Forelimb muscle (tissue), 1 donor: Measurements from ENCODE around the gene PIGL. TPM values are rescaled to one million over a fixed set of nuclear protein-coding genes. Genes with fewer than 3 reads are reported as not detected.
A peak's percentile ranks its signal among the peaks of the same experiment; 100 is the strongest.
"Not testable (repeated sequence)": the region's sequence is repeated elsewhere in the genome, so short reads cannot be mapped to it uniquely, and the experiment has no call there.

Experiments
- DNase-seq: peaks from one replicate; pipeline ENCODE4 v3.0.0-alpha.2; 2013; ENCODE audit warnings: low read depth
- polyA plus RNA-seq: library from polyadenylated mRNA; unstranded; fragments of 120-200 nt; gene quantifications from one replicate; pipeline ENCODE4 v1.2.1, GENCODE V29; 2013; ENCODE audit not compliant: insufficient read length

Gene PIGL
- polyA plus RNA-seq = 15.2 TPM

DNA sequence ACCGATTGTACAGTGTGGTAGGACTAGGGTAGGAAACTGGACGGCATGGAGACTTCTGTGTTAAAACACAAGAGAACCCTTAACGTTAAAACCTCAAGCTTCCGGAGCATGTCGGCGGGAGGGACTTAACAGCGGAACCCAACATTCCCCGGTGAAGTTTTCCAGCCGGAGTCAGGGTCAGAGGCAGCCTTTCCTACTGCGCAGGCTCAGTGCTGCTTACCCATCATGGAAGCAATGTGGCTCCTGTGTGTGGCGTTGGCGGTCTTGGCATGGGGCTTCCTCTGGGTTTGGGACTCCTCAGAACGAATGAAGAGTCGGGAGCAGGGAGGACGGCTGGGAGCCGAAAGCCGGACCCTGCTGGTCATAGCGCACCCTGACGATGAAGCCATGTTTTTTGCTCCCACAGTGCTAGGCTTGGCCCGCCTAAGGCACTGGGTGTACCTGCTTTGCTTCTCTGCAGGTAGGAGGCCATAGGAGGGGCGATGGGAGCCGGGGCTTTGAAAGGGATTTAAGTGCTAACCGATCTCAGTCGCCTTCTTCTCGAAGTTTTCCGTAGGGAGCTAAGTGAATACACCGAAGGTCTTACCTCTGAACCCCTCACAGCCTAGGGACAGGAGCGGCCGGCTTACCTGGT is at the start of gene PIGL:
TSS of gene PIGL (plus strand) at position 209 of the 634 bp plus-strand sequence. CDS start at position 226, 17 bp downstream.
- DNase-seq = peak; percentile 90

DNA sequence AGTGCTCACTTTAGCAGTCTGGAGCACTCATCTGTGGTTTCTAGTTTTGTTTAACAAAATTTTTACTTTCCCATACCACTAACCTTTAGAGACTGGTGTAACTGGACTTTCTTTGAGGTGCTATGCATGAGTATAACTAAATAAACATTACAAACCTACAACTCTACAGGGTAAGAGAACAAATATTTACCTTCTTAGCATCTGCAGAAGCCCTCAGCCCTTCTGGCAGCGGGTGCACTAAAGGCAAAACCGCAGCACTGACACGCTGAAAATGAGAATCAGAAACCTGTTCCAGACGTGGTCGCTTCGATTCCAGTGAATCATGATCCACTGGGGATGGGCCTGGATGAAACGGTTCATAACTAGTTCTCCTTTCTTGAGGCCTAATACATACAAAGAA is 45.4 kb upstream of the PIGL start:
- no peak for DNase-seq

DNA sequence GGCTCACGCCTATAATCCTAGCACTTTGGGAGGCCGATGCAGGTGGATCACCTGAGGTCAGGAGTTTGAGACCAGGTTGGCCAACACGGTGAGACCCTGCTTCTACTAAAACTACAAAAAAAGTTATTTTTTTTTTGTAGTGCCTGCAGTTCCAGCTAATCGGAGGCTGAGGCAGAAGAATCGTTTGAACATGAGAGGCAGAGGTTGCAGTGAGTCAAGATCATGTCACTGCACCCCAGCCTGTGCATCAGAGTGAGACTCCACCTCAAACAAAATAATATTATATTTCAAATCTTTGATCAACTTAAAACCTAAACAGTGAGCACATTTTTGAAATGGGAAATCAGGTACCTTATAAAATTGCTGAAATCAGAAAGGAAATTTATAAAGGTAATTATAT is 38.2 kb upstream of the PIGL start:
- DNase-seq = no peak

DNA sequence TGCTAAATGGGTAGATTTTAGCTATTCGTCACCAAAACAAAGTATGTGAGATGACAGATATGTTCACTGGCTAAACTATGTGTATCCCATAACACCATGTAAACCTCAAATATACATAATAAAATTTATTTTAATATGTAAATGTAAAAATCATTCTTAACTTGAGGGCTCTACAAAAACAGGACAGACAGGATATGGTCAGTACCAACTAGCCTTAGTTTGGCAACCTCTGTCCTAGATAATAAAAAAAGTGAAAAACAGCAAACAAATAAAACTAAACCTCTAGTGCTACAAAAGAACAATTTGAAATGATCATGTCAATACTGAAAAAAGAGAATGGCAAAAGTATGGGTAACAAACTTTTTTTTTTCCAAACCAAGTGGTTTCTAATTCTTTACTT is 35.4 kb upstream of the PIGL start:
- DNase-seq = no peak

DNA sequence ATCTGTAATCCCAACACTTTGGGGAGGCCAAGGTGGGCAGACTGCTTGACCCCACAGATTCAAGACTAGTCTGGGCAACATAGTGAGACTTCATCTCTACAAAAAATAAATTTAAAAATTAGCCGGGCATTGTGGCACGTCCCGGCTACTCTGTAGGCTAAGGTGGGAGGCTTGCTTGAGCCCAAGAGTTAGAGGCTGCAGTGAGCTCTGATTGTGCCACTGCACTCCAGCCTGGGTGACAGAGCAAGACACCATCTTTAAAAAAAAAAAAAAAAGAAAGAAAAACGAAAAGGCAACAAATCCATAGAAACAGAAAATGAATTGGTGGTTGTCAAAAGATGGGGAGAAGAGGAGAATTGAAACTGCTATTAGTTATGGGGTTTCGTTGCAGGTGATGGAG is 29.4 kb upstream of the PIGL start:
- no peak for DNase-seq

DNA sequence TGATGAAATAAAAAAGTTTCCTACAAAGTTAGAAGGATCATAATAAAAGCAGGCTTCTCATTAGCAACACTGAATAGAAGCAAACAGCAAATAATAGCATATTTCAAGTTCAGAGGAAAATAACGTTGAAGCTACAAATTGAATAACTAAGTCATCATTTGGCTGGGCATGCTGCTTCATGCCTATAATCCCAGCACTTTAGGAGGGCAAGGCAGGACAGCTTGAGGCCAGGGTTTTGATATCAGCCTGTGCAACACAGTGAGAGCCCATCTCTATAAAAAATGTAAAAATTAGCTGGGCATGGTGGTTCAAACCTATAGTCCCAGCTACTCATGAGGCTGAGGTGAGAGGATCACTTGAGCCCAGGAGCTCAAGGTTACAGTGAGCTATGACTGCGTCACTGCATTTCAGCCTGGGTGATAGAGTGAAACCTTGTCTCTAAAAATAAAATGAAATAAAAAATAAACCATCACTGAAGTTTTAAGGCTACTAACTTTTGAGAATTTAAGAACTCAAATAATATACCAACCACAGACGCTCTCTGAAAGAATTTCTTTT is 27.1 kb upstream of the PIGL start:
- DNase-seq = no peak

DNA sequence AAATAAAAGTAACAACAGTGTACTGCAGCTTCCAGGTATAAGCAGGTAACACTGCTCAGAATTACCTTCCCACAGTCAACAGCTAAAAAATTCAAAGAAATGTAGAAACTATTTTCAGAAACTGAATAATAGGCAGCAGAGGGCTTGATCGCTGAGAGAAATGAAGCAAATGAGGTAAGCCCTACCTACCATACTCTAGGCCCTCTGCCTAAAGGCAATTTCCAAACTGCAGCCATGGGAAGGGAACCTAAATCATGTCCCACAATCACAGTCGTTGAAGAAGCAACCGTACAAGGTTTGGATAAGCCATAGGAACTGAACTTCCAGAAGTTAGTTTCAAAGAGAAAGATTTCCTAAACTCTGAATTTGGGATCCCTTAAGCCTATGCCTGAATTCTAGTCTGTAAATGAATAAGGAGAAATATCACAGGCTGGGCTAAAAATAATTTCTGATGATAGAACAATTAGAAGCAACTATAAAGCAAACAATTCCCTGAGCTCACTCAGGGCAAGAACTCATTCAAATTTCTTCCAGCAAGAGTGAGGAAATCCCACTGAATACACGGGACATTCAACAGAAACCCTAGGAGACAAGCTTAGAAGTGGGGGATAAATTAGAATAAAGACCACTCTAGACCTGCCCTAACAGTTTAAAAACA is 26.2 kb upstream of the PIGL start:
- DNase-seq = no peak

DNA sequence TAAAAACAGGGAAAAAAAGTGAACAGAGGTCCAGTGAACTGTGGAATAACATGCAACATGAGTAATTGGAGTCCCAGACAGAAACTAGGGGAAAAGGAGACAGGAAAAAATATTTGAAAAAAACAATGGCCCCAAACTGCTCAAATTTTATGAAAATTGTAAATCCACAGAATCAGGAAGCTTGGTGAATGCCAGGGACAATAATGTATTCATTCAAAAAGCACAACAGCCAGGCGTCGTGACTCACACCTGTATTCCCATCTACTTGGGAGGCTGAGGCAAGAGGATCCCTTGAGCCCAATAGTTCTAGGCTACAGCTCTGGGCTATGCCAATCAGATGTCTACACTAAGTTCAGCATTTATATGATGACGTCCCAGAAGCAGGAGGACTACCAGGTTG is 25.4 kb upstream of the PIGL start:
- DNase-seq = no peak

DNA sequence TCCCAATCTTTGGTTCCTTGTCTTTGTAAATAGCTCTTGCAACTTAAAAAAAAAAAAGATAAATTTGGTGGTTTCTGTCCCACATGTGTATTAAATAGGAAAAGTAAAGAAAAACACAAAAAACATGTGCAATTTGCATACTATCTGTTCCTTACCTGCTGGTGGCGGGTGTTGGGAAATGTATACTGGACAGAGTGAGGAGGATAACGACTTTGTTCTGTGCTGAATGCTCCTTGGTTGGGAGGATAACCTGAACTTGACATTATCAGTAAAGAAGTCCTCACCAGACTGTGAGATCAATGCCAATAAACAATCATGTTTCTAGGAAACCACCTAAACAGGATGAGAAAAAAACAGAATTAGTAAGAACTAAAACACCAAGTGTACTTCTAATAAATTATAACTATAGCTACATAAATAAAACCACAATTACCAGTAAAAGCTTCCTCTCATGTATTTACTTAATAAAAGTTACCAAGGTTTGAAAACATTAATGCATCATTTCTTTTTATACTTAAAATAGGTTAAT is 22.6 kb upstream of the PIGL start:
- not testable (repeated sequence) for DNase-seq

DNA sequence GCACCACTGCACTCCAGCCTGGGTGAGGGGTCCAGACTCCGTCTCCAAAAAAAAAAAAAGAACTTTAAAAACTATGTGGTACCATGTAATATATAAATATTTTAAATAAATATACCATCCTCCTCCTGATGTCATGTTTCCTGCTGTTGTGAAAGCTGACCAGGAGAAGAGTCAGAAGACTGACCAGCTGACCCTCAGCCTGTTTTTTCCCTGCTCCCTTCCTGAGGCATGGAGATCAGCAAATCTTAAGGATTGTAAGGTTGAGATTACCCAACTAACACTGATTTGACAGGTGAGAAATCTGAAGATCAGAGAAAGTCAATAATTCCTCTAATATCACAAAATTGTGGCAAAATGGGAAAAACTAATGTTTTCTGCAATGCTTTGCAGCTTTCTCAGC is 19.7 kb upstream of the PIGL start:
- no peak for DNase-seq

DNA sequence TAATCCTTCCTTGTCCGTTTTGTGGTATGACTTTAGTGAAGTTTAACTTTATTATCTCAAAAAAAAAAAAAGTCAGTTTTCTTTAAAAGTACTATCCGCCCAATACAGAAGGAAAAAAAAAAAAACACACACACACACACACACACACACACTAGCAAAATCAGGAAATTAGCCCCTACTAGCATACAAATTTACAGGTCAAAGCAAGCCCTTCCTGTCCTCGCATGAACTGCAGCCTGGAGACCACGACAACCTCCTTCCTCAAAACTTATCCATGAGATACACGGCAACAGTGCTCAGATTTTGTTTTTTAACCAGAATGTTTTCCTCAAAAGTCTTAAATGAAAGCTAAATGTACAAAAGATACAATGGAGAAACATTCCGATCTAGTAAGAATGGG is 17.9 kb upstream of the PIGL start:
- no peak for DNase-seq

DNA sequence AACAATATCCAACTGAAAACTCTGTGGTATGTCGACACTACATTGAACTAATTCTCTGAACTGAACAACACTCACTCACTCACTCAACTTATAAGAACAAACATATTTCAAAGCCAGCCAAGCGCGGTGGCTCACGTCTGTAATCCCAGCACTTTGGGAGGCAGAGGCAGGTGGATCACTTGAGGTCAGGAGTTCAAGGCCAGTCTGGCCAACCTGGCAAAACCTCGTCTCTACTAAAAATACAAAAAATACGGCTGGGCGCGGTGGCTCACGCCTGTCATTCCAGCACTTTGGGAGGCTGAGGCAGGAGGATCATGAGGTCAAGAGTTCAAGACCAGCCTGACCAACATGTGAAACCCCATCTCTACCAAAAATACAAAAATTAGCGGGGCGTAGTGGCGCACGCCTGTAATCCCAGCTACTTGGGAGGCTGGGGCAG is 15.3 kb upstream of the PIGL start:
- not testable (repeated sequence) for DNase-seq

DNA sequence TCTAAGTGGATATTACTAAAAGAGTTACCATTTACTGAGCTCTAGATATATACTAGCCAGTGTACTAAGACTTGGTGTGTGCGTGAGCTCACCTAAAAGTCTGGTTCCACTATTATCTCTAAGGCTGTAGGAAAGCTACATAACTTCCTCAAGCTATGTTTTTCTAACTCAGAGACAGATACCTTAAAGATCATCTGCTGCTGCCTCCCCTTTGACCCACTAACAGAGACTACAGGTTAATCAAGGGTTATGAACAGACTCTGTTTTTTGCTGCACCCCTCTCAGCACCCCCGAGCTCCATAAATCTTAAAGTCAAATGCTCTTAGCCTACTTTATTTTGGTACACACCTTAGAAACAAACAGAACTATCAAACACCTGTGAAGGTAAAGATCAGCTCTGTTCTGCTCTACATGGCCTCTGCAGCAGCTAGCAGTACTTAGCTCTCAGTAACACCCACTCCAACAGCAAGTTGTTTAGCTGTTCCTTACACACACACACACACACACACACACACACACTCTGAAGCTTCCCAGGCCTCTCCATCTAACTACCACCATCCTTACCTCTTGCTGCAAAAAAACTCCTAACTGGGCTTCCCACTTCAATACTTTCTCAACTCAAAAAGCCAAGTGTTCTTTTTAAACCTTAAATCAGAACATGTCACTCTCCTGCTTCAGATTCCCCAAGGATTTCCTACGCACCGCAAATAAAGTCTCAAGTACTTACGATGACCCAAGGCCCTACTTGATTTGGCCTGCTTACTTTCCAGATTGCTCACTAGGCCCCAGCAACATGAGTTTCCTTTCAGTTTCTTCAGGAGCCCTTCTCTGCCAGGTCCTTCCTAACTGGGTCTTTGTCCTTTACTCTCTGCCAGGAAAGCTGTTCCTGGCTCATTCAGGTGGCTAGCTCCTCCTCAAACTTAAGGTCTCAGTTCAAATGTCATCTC is 14.2 kb upstream of the PIGL start:
- DNase-seq = not testable (repeated sequence)

DNA sequence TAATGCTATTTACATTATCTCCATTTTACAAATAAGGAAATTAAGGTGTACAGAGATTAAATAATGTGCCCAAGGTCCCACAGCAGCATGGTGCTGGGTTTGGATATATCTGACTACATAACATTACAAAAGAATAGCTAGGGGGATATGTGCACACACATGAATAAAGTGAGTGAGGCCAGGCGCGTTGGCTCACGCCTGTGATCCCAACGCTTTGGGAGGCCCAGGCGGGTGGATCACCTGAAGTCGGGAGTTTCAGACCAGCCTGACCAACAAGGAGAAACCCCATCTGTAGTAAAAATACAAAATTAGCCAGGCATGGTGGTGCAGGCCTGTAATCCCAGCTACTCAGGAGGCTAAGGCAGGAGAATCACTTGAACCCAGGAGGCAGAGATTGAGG is 12.2 kb upstream of the PIGL start:
- not testable (repeated sequence) for DNase-seq

DNA sequence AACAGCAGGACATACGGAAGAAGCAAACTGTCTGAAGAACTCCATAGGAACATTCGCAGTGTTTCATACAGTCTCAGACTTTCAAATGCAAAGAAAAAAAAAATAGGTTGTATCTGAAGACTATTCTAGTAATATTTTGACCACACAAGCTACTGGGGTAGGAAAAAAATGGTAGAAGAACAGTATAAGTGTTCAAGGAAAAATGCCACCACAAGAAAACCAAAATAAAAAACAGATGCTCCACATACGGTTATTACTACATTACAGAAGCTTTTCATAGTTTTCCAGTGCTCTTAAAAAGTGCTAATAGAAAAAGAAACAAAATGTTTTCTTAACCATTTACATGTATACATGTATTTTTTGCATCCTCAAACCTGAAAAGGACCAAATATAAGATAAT is 5.4 kb upstream of the PIGL start:
- DNase-seq = no peak

DNA sequence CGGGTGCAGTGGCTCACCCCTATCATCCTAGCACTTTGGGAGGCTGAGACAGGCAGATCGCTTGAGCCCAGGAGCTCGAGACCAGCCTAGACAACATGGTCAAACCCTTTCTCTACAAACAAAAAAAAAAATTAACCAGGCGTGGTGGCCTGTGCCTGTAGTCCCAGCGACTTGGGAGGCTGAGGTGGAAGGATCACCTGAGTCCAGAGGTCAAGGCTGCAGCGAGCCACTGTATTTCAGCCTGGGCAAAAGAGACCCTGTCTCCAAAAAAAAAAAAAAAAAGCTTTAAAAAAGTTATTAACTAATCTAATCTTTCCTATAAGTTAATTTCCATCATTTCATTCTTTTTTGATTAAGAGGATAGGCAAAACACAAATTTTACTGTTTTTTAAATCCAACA is 4.2 kb upstream of the PIGL start:
- no peak for DNase-seq

DNA sequence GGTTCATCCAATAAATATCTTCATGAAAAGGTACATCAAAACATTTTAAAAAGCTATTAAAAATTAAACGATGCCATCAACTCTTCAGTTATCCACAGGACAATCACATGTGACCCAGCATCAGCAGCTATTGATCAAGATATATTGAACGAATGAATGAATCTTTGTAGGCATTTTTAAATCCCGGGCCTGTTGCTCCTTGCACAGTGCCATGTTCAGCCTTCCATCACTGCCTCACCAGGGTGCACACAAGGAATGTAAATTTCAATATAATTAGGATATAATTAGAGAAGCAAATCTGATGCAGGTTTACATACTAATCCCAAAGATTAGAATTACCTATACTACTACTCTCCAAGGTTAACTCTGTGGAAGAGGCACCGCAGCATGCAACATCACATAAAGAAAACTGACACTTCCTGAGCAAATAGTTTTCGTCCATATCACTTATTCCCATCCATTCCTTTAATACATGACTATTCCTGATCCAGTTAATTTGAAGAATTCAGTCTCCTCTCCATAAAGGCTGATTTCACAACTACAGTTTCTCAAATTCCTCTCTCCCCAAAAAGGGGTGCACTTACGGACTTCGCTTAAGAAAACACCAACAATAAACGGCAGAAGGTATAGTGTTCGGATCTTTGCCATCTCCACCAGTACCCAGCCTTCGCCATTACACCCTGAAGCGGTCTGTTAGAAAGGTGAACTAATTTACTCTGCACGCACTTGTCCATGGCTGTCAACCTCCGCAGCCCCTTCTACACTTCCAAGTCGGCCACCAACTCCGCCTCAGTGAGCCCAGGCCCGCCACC is 2.6 kb upstream of the PIGL start:
- DNase-seq = no peak

DNA sequence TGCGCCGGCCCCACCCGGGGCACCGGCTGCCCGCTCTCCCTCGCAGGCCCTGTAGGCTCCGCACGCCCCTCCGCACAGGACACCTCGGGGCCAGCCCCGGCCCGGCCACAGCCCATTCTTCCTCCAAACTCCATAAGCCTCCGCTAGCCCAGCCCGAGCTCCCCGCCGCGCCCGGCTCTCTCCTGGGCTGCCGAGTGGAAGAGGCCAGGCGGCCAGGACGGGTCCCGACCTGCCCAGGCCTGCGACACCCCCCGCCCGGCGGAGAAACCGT is 2.1 kb upstream of the PIGL start:
- DNase-seq = no peak

DNA sequence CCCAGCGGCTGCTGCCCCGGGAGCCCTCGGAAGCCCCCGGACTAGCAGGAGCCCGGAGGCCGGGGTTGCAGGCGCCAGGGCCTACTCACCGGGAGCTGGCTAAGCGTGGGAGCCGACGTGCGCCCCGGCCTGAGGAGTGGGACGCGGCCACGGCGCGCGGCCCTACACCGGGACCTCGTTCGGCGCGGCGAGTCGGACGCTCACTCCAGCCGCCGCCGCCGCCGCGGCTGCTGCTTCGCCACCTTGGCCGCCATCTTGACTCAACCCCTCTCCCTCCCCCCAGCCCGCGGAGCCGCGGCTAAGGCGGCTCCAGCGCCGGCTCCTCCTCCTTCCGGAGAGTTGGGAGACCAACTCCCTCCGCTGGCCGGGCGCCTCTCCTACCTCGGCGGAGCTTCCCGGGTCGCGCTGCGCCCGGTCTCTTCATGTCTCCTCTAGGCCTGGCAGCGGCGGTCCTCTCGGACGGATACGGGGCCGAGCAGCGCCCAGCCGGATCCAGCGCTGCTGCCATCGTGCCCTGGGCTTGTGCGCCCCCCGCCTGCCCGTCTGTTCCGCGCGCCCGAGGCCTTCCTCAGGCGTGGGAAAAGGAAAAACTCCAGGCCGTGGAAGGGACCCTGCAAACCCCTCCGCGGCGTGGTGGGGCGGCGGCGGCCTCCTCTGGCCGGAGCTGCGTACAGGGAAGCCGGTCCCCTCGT is 1.6 kb upstream of the PIGL start, which contains the start of gene NCOR1:
TSS of gene NCOR1 (minus strand) at position 262 of the 692 bp plus-strand sequence. CDS start 20,965 bp downstream, outside the sequence.
- DNase-seq = peak; percentile 86

DNA sequence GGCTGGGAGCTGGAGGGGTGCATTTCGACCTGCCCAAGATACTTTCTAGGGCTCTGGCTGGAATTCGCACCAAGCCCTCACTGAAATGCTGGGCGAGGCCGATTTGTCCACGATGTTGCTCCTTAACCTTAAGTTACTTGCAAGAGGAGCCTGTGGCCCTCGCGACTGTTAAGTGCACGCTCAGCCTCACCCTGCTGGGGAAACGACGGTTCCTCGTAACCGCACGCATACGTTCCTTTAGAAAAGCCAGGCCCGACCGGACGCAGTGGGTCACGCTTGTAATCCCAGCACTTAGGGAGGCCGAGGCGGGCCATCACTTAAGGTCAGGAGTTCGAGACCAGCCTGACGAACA is 1.1 kb upstream of the PIGL start:
- DNase-seq = no peak
